Upper lobe of right lung (tissue), 1 donor: ENCODE measurements around the gene ARRB2. TPM values are rescaled to one million over a fixed set of nuclear protein-coding genes. Genes with fewer than 3 reads are reported as not detected.

ENCODE experiments used
- ATAC-seq: fragments of 200-7000 bp; cut with Tn5 transposase; one replicate; pipeline ENCODE4 v1.9.1; 2020; ENCODE audit warnings: mild to moderate bottlenecking, moderate library complexity
- DNase-seq: peaks from one replicate; pipeline ENCODE4 v3.0.0-alpha.2; 2020
- H3K27ac ChIP-seq: fragments of 200-600 bp; one replicate; pipeline ENCODE4 v1.8.0; 2022
- H3K27me3 ChIP-seq: fragments of 200-600 bp; one replicate; pipeline ENCODE4 v1.8.0; 2022; ENCODE audit warnings: mild to moderate bottlenecking
- H3K36me3 ChIP-seq: fragments of 200-600 bp; one replicate; pipeline ENCODE4 v1.8.0; 2022
- H3K4me1 ChIP-seq: fragments of 200-600 bp; one replicate; pipeline ENCODE4 v1.8.0; 2022
- H3K4me3 ChIP-seq: fragments of 200-600 bp; one replicate; pipeline ENCODE4 v1.8.0; 2022; ENCODE audit warnings: mild to moderate bottlenecking
- H3K9me3 ChIP-seq: fragments of 200-600 bp; one replicate; pipeline ENCODE4 v1.8.0; 2022
- CTCF ChIP-seq: fragments of 200-600 bp; IDR thresholded peaks from one replicate; pipeline ENCODE4 v1.8.0; 2022; ENCODE audit warnings: antibody characterized with exemption
- intact Hi-C: fragments of 100-400 bp; cut with DNase I; formaldehyde crosslinking; loops from one replicate; pipeline ENCODE4 v1.11.0; 2022
- total RNA-seq: library from RNA; stranded (reverse); fragmentation: NEBNext Ultra II Directional; extraction: Animal tissue kit (Norgen Biotek cat#: 25700); gene quantifications from one replicate; pipeline ENCODE4 v1.2.1, GENCODE V29; 2021
- donor health status: DM: no; HTN: yes; CAD: no; lungs with severe emphysema.

Gene ARRB2
- total RNA-seq, 1 donor from 2014 or later: 131 TPM

DNA sequence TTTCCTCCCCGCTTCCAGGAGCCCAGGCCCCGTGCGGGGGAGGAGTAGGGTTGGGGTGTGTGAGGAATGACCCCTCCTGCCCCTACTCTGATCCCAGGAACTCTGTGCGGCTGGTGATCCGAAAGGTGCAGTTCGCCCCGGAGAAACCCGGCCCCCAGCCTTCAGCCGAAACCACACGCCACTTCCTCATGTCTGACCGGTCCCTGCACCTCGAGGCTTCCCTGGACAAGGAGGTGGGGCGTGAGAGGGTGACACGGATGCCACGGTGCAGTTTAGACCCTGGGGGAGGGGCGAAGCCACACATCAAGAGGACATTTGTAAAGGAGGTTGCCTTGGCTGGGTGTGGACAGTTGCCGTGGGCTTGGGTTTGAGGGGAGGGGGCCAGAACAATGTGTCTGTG lies 7.4 kb downstream of the ARRB2 start:
- intact Hi-C loops: loop anchor here (10.0 kb wide), 1 partner anchor 167 kb away; no protein-coding TSS in a partner anchor
- Histone ChIP-seq H3K4me1 (peaks cover 3% of the 10 kb centered on the region), H3K36me3 (peaks cover 42% of the 10 kb centered on the region), H3K27me3 (no peaks in the 10 kb centered on the region), H3K4me3 (no peak overlapping the region), H3K27ac (no peak overlapping the region), H3K9me3 (no peaks in the 10 kb centered on the region)
- DNase-seq (no peak), ATAC-seq (no peak)
- TF ChIP-seq CTCF: no peak

GRCh38 chr17:4718276-4718675 lies 7.8 kb downstream of the ARRB2 start:
- Histone ChIP-seq H3K4me3 (no peak overlapping the region), H3K27ac (no peak overlapping the region), H3K9me3 (no peaks in the 10 kb centered on the region), H3K27me3 (no peaks in the 10 kb centered on the region), H3K4me1 (peaks cover 3% of the 10 kb centered on the region), H3K36me3 (peaks cover 42% of the 10 kb centered on the region)
- intact Hi-C loops: loop anchor here (10.0 kb wide), 1 partner anchor 167 kb away; no protein-coding TSS in a partner anchor
- no peak for TF ChIP-seq CTCF
- ATAC-seq (no peak), DNase-seq (no peak)

- DNase-seq: no peak
These were observed 8.7 kb downstream of the ARRB2 start for GRCh38 chr17:4719146-4719545.

GRCh38 chr17:4719684-4720221 lies 9.3 kb downstream of the ARRB2 start:
- Histone ChIP-seq H3K4me1 (no peaks in the 10 kb centered on the region), H3K4me3 (no peak overlapping the region), H3K27me3 (no peaks in the 10 kb centered on the region), H3K36me3 (peaks cover 42% of the 10 kb centered on the region), H3K9me3 (no peaks in the 10 kb centered on the region), H3K27ac (no peak overlapping the region)
- ATAC-seq (peak; percentile 7), DNase-seq (no peak)
- TF ChIP-seq CTCF: no peak
- intact Hi-C loops: loop anchor here (10.0 kb wide), 1 partner anchor 165 kb away; no protein-coding TSS in a partner anchor

More at GRCh38 chr17:4719146-4719545, 8.7 kb downstream of the ARRB2 start:
- intact Hi-C loops: loop anchor here (10.0 kb wide), 1 partner anchor 166 kb away; no protein-coding TSS in a partner anchor
- Histone ChIP-seq H3K36me3 (peaks cover 42% of the 10 kb centered on the region), H3K9me3 (no peaks in the 10 kb centered on the region), H3K4me3 (no peak overlapping the region), H3K4me1 (no peaks in the 10 kb centered on the region), H3K27ac (no peak overlapping the region), H3K27me3 (no peaks in the 10 kb centered on the region)
- ATAC-seq: no peak
- TF ChIP-seq CTCF: no peak

- Histone ChIP-seq H3K4me3 (no peak overlapping the region), H3K4me1 (no peaks in the 10 kb centered on the region), H3K27ac (no peak overlapping the region), H3K36me3 (peaks cover 40% of the 10 kb centered on the region), H3K9me3 (no peaks in the 10 kb centered on the region), H3K27me3 (no peaks in the 10 kb centered on the region)
- intact Hi-C loops: no loop called here
- ATAC-seq (no peak), DNase-seq (no peak)
- TF ChIP-seq CTCF: no peak
These were observed 10.4 kb downstream of the ARRB2 start for GRCh38 chr17:4720787-4721186.
